Stomach (tissue), 9 donors: Measurements from ENCODE around the gene NLRP7. TPM values are rescaled to one million over a fixed set of nuclear protein-coding genes. Genes with fewer than 3 reads are reported as not detected.
"Not testable (repeated sequence)": the region's sequence is repeated elsewhere in the genome, so short reads cannot be mapped to it uniquely, and the experiment has no call there.

Experiments
- DNase-seq, 2 donors: peaks; one replicate each; pipeline versions ENCODE4 v3.0.0 to v3.0.0-alpha.2; 2013 to 2019
- H3K27ac ChIP-seq, 5 donors: fragments of 200-600 bp in 4 of 5; sonication (generic) in 4 of 5; one replicate each; pipeline ENCODE4 v1.5.1; 2013 to 2019; ENCODE audit warnings: mild to moderate bottlenecking in 1 of 5, moderate library complexity in 1 of 5
- H3K27me3 ChIP-seq, 3 donors: fragments of 200-600 bp; sonication (generic); one replicate each; pipeline ENCODE4 v1.5.1; 2017 to 2019; ENCODE audit warnings: mixed run types in 1 of 3
- H3K36me3 ChIP-seq, 4 donors: fragments of 200-600 bp; sonication (generic); 1 replicate in 3 of 4; 2 replicates in 1 of 4; pipeline ENCODE4 v1.5.1; 2016 to 2019
- H3K4me1 ChIP-seq, 4 donors: fragments of 200-600 bp; sonication (generic); one replicate each; pipeline ENCODE4 v1.5.1; 2016 to 2019
- H3K4me3 ChIP-seq, 4 donors: fragments of 200-600 bp; sonication (generic) in 3 of 4; one replicate each; pipeline ENCODE4 v1.5.1; 2016 to 2019; ENCODE audit warnings: mild to moderate bottlenecking in 1 of 4
- H3K9me3 ChIP-seq, 4 donors: fragments of 200-600 bp; sonication (generic); one replicate each; pipeline ENCODE4 v1.5.1; 2016 to 2019
- EP300 ChIP-seq: sonication (generic); formaldehyde crosslinking; IDR thresholded peaks from one replicate; pipeline ENCODE4 v1.6.1; 2017; ENCODE audit warnings: antibody characterized with exemption
- POLR2A ChIP-seq, 4 donors: fragments of 450-650 bp; IDR thresholded peaks; one replicate each; pipeline ENCODE4 v1.6.1; 2016; ENCODE audit warnings: antibody characterized with exemption in 4 of 4, control low read depth in 2 of 4, mild to moderate bottlenecking in 1 of 4, moderate library complexity in 1 of 4
- POLR2AphosphoS5 ChIP-seq, 3 donors: sonication (generic); formaldehyde crosslinking; IDR thresholded peaks; one replicate each; pipeline ENCODE4 v1.6.1; 2016; ENCODE audit warnings: antibody characterized with exemption in 3 of 3
- WGBS, 5 donors: extraction: QIAGEN DNeasy Blood & Tissue Kit in 3 of 5; methylation state at CpG; one replicate each; pipeline versions ENCODE4 v1.1.5 to v1.1.7; 2013 to 2018; 5-methylcytosine and 5-hydroxymethylcytosine counted together
- intact Hi-C: fragments of 100-400 bp; cut with DNase I; formaldehyde crosslinking; loops from one replicate; pipeline ENCODE4 v1.15.1; 2023; ENCODE audit warnings: low total_unique reads
- polyA plus RNA-seq, 3 donors: library from polyadenylated mRNA; stranded (reverse); fragments of 200-250 nt; gene quantifications; one replicate each; pipeline ENCODE4 v1.2.3, GENCODE V29; 2013
- total RNA-seq, 5 donors: library from RNA; depleted of rRNA; stranded (reverse); fragments of >200 nt; gene quantifications; one replicate each; pipeline versions ENCODE4 v1.1.0 to v1.2.3, GENCODE V29; 2014 to 2016
- TF ChIP-seq, protein P1 (sequence below), 7 experiments: fragments of 450-650 bp in 4 of 7; fragments of 200-600 bp in 3 of 7; sonication (generic) in 3 of 7; IDR thresholded peaks; one replicate each; pipeline ENCODE4 v1.5.1; 2016 to 2019; ENCODE audit warnings: antibody characterized with exemption in 7 of 7, control low read depth in 2 of 7, mild to moderate bottlenecking in 1 of 7
- donor health status: healthy with polysubstance abuse.
- donor health status: Bipolar disorder and iron deficiency.
- donor health status: healthy.

Gene NLRP7
- total and polyA plus RNA-seq, 8 donors = not detected

DNA sequence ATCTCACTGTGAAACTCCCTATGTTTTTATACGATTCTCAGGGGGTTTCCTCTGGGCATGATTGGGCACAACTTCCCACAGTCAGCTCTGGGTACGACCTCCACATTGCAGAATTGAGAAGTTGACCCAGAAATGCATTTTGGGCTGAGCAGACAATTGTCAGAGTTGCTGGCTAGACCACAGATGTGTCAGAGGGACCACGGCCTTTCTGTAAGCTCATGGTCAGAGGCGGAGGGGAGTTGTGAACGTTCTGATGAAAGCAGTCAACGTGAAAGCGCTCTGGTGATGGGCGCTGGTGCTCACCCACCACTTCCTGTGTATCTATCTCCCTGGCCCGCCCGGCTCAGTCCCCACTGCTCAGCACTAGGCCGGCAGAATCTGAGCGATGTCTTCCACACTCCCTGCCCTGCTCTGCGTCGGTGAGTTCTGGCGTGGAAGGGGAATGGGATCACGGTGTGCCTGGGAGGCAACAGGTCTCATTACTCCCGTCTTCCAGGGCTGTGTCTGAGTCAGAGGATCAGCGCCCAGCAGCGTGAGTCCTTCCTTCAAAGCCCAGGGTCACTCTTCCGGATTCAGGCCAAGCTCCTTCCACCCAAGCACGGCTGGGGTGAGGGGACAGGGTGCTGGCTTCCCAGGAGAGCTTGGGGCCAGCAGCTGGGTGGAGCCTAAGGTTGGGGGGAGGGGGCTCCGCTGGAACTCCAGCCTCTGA is 41.4 kb downstream of the NLRP7 start, which contains the start of gene NCR1:
Gene NCR1, plus strand, starts transcription at position 346 of the 709 bp plus-strand sequence. Its CDS starts 40 bp downstream, at position 386.
- Histone ChIP-seq H3K27ac (no peak within 1 kb of the TSS), H3K36me3 (no peaks in the 10 kb centered on the region), H3K9me3 (no peaks in the 10 kb centered on the region), H3K4me1 (no peaks in the 10 kb centered on the region), H3K27me3 (peaks cover 0 to 17% (median 4%) of the 10 kb centered on the region in 3 donors), H3K4me3 (no peak within 1 kb of the TSS)
- TF ChIP-seq, protein P1, sequence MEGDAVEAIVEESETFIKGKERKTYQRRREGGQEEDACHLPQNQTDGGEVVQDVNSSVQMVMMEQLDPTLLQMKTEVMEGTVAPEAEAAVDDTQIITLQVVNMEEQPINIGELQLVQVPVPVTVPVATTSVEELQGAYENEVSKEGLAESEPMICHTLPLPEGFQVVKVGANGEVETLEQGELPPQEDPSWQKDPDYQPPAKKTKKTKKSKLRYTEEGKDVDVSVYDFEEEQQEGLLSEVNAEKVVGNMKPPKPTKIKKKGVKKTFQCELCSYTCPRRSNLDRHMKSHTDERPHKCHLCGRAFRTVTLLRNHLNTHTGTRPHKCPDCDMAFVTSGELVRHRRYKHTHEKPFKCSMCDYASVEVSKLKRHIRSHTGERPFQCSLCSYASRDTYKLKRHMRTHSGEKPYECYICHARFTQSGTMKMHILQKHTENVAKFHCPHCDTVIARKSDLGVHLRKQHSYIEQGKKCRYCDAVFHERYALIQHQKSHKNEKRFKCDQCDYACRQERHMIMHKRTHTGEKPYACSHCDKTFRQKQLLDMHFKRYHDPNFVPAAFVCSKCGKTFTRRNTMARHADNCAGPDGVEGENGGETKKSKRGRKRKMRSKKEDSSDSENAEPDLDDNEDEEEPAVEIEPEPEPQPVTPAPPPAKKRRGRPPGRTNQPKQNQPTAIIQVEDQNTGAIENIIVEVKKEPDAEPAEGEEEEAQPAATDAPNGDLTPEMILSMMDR (IDR thresholded peaks at IDR 0.05) = no peak
- no peak for TF ChIP-seq POLR2AphosphoS5 (IDR thresholded peaks at IDR 0.05)
- no peak for TF ChIP-seq EP300
- TF ChIP-seq POLR2A (IDR thresholded peaks at IDR 0.05) = no peak
- WGBS, 5 donors = 38 to 45% (median 42%) methylated on average over 7 to 22 of the region's 22 CpGs
- DNase-seq = peak in 1 of 2 donors; percentile 9
- intact Hi-C loops = no loop called here

DNA sequence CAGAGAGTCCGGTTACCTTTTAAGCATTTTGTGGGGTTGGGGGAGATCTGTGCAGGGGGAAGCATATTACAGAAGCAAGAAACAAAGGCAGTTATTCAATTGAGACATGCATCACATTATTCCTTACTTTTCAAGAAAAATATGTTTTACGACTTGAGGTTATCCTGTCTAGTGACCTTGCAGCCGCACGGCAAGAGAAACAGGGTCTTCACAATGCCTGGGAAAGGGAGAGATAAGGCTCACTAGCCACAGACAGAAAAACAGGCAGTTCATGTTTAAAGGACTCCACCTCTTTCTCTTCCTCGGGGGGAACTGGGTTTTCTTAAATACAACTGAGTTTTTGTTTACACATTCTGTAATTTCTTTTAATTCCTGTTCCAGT is 41.9 kb downstream of the NLRP7 start:
- Histone ChIP-seq H3K4me1 (no peaks in the 10 kb centered on the region), H3K4me3 (no peak overlapping the region), H3K27me3 (peaks cover 0 to 17% (median 4%) of the 10 kb centered on the region in 3 donors), H3K27ac (no peak overlapping the region), H3K9me3 (no peaks in the 10 kb centered on the region), H3K36me3 (no peaks in the 10 kb centered on the region)
- TF ChIP-seq EP300 = no peak
- TF ChIP-seq POLR2AphosphoS5 (IDR thresholded peaks at IDR 0.05) = no peak
- TF ChIP-seq POLR2A (IDR thresholded peaks at IDR 0.05) = no peak
- TF ChIP-seq, protein P1 (IDR thresholded peaks at IDR 0.05) = no peak
- 18 to 39% (median 27%) methylated on average over 5 of the region's 5 CpGs for WGBS, 5 donors
- DNase-seq = no peak
- intact Hi-C loops = no loop called here

DNA sequence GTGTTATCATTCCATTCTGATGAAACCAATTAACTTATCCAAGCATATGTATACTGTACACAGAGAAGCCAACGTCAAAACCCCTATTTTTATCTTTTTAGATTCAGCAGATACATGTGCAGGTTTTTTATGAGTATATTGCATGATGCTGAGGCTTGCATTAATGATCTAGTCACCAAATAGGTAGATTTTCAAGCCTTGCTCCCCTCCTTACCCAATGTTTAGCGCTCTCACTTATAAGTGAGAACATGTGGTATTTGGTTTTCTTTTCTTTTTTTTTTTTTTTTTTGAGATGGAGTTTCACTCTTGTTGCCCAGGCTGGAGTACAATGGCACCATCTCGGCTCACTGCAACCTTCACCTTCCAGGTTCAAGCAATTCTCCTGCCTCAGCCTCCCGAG is 43.1 kb downstream of the NLRP7 start:
- H3K4me1 ChIP-seq, intact Hi-C loops, DNase-seq, H3K9me3 ChIP-seq, H3K36me3 ChIP-seq, H3K4me3 ChIP-seq, H3K27ac ChIP-seq: not testable (repeated sequence)
- WGBS, 5 donors = 77 to 85% (median 78%) methylated on average over 4 of the region's 4 CpGs
- H3K27me3 ChIP-seq = peaks cover 0 to 21% (median 4%) of the 10 kb centered on the region in 3 donors

DNA sequence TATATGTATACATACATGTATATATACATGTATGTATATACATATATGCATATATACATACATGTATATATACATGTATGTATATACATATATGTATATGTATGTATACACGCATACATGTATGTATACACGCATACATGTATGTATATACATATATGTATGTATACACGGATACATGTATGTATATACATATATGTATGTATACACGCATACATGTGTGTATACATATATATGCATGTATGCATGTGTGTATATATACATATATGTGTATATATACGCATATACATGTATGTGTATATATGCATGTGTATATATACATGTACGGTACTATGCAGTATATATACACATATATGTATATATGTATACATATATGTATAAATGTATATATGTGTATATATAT is 44.0 kb downstream of the NLRP7 start:
- no peak for TF ChIP-seq POLR2AphosphoS5 (IDR thresholded peaks at IDR 0.05)
- TF ChIP-seq EP300 = no peak
- no peak for TF ChIP-seq POLR2A (IDR thresholded peaks at IDR 0.05)
- TF ChIP-seq, protein P1 (IDR thresholded peaks at IDR 0.05) = no peak
- Histone ChIP-seq H3K9me3 (no peaks in the 10 kb centered on the region), H3K4me3 (no peak overlapping the region), H3K27ac (no peak overlapping the region), H3K27me3 (peaks cover 0 to 21% (median 4%) of the 10 kb centered on the region in 3 donors), H3K36me3 (no peaks in the 10 kb centered on the region), H3K4me1 (no peaks in the 10 kb centered on the region)
- intact Hi-C loops = no loop called here
- 86 to 96% (median 91%) methylated on average over 6 of the region's 6 CpGs for WGBS, 5 donors
- no peak for DNase-seq

DNA sequence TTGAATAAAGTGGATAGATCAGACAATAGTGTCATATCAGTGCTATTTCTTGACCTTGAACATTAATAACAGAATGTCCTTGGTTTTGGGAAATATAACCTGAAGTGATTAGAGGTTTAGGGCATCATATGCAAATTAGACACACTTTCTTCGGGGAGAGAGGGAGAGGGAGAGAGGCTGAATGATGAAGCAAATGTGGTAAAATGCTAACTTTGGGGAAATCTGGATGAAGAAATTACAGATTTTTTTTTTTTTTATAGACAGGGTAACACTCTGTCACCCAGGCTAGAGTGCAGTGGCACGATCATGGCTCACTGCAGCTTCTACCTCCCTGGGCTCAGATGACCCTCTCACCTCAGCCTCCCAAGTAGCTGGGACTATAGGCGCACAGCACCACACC is 45.3 kb downstream of the NLRP7 start:
- TF ChIP-seq EP300 (no peak), POLR2A (IDR thresholded peaks at IDR 0.05) (no peak), POLR2AphosphoS5 (IDR thresholded peaks at IDR 0.05) (no peak)
- TF ChIP-seq, protein P1 (IDR thresholded peaks at IDR 0.05) = no peak
- H3K36me3 ChIP-seq = no peaks in the 10 kb centered on the region
- no peaks in the 10 kb centered on the region for H3K9me3 ChIP-seq
- peaks cover 0 to 20% (median 4%) of the 10 kb centered on the region in 3 donors for H3K27me3 ChIP-seq
- H3K4me1 ChIP-seq = no peaks in the 10 kb centered on the region
- no peak overlapping the region for H3K27ac ChIP-seq
- H3K4me3 ChIP-seq = no peak overlapping the region
- no peak for DNase-seq
- intact Hi-C loops = no loop called here
- 76 to 86% (median 78%) methylated on average over 3 of the region's 3 CpGs for WGBS, 5 donors

DNA sequence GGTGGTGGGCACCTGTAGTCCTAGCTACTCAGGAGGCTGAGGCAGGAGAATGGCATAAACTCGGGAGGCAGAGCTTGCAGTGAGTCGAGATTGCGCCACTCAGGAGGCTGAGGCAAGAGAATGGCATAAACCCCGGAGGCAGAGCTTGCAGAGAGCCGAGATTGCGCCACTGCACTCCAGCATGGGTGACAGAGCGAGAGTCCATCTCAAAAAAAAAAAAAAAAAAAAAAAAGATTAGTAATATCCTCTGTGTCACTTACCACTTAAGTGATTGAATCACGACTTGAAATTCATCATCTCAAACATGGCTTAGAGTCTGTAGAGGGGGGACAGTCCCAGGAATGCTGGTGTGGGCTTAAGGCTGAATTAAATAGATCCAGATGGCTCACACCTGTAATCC is 46.2 kb downstream of the NLRP7 start:
- H3K27ac ChIP-seq, H3K9me3 ChIP-seq, intact Hi-C loops, H3K4me3 ChIP-seq, H3K4me1 ChIP-seq, DNase-seq, H3K36me3 ChIP-seq: not testable (repeated sequence)
- 68 to 82% (median 80%) methylated on average over 7 to 8 of the region's 8 CpGs for WGBS, 5 donors
- H3K27me3 ChIP-seq = peaks cover 0 to 11% (median 1%) of the 10 kb centered on the region in 3 donors

DNA sequence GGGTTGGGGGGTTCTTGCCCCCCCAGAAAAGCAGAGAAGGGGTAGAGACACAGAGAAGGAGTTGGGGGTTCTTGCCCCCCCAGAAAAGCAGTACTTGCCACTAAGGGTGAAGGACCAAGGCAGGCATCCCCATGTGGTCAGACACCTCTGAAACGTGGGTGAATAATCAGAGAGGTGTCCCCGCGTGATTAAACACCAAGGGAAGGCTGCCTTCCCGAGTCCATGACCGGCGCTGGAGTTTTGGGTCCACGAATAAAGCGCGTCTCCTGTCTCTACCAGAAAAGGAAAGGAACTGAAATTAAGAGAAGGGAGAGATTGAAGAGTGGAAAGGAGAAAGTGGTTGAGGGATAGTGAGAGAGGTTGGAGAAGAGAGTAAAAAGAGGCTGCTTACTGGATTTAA is 47.7 kb downstream of the NLRP7 start:
- H3K27ac ChIP-seq, H3K27me3 ChIP-seq, H3K4me3 ChIP-seq, H3K4me1 ChIP-seq, H3K9me3 ChIP-seq, DNase-seq, intact Hi-C loops, H3K36me3 ChIP-seq: not testable (repeated sequence)
- 73 to 88% (median 83%) methylated on average over 9 of the region's 9 CpGs for WGBS, 5 donors
